HG03565 (cell line): Measurements from ENCODE around the gene OR2F1.
A peak's percentile ranks its signal among the peaks of the same experiment; 100 is the strongest.

Experiments
- ATAC-seq: cut with Tn5 transposase; IDR thresholded peaks from one replicate; pipeline ENCODE4 v1.9.1; 2021; ENCODE audit warnings: mild to moderate bottlenecking, moderate library complexity; ENCODE audit not compliant: unreplicated experiment

The OR2F1 gene

DNA sequence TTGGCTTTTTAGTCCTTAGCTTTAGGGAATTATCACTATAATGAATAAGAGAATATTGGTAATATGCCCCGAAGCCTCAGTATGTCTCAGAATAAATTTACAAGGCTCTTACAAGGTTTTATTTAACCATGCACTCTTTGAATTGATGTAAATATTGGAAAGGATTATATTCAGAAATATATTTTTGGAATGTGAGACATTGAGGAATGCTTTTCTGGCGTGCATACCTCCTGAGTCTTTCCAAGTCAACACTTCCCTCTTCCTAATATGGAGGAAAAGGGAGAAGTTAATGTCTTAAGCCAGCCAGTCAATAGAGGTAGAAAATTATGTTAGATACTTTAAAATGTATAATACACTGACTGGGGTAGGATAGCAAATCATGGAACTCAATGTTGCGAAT, 1.2 kb upstream of the OR2F1 start:
- no peak for ATAC-seq

DNA sequence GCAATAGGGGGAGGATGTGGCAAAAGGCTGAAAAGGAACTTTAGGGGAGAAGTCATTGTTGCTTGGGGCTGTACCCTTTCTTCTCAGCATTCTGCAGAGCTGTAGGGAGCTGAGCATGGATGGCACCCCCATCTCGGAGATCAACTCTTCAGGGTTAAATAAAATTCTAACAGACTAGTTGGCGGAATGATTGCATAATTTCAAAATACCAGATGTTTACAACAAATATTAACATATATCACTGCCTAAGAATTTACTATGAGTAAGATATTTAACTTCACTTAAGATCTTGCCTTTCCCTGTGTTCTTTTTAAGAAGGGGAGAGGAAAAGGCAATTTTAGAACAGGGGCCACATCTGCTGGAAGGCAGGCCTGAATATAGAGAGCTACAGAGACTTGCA, 509 bp upstream of the OR2F1 start:
- no peak for ATAC-seq

DNA sequence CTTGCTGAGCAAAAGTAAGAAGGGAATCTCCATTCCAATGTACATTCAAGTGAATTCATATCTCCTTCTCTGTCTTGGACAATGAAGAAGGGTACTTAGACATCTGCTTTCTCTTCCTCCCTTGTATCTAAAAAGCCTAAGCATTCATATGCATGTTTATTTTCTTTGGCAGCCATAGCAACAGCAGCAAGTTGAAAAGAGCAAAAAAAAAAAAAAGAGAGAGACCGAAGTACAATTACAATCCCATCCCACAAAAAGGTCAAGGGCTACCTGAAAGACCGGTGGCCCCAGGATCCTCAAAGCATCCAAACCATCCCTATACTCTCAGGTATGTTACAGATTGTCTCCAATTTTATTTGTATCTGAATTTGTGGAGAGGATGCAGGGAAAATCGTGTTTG, 4.1 kb downstream of the OR2F1 start:
- no peak for ATAC-seq

DNA sequence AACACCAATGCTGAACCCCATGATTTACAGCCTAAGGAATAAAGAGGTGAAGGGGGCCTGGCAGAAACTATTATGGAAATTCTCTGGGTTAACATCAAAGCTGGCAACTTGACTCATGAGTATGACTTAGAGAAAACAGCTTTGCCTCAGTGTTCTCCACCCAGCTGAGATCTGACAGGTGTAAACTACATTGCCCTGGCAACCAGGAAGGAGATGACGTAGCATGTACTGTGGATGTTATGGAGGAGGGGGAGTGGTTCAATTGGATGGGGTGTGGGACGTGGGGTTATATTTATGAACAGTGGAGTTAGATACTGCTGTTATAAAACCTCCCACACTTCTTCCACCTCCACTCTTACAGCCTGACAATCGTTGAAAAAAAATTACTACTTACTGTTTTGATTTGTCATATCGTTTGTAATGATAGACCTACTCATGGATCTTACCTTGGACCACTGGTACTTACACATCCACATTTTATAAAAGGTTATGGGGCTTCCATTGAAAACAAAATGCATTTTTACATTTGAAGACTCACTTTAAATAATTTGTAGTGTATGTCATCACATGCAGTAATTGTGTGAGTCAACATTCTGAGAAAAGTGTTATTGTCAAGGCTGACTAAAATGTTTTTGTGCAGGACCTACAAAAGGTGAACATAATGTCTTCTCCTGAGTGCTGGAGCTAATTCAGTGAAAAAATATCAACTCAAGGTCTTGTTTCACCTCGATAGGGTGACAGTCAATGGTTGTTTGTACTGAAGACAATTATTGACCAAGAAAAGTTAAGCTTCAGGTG, 6.4 kb downstream of the OR2F1 start:
- no peak for ATAC-seq

DNA sequence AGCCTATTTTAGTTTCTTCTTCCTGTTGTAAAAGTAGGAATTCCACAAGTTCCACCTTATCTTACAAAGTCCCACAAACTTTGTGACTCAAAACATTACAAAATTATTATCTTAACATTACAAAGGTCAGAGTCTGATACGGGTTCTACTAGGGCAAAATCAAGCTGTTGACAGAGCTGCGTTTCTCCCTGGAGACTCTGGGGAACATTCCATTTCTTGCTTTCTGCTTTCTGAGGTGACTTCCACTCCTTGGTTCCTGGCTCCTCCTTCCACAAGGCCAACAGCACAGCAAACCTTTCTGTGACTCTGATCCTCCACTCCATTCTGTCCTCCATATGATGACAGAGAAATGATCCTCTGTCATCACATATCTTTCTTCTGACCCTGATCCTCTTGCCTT, 10.6 kb downstream of the OR2F1 start:
- no peak for ATAC-seq

DNA sequence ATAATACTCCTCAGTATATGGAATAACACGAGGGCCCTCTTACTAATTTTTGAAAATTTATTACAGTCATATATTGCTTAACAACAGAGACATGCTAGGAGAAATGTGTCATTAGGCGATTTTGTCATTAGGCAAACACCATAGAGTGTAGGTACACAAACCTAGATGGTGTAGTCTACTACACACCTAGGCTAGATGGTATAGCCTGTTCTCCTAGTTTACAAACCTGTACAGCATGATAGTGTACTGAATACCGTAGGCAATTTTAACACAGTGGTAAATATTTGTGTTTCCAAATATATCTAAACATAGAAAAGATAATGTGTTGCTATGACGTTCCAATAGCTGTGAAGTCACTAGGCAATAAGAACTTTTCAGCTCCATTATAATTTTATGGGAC, 12.8 kb downstream of the OR2F1 start:
- ATAC-seq, result no peak

DNA sequence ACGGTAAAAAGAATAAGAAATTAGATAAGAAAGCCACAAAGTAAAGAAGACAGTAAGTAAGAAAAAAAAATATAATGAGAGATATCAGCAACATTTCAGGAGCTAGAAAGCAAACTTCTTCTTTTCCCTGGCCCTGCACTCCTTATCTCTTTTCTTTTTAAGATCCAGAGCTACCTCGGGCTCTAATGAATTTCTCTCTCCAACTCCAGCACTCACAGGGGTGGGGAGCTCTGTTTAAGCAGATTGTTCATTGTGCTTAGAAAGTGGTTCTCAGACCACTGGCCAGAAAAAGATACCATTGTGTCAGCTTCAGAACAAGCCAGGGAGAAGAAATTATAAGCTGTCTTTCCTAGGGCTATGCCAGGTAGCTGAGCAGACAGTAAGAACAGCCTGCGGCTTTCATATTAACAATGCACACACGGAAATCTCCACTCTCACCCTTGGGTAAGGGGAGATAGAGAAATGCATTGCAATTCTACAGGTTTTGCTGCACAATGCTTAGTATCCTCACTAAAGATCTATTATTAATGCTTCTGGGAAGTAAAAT, 19.3 kb downstream of the OR2F1 start:
- no peak for ATAC-seq

DNA sequence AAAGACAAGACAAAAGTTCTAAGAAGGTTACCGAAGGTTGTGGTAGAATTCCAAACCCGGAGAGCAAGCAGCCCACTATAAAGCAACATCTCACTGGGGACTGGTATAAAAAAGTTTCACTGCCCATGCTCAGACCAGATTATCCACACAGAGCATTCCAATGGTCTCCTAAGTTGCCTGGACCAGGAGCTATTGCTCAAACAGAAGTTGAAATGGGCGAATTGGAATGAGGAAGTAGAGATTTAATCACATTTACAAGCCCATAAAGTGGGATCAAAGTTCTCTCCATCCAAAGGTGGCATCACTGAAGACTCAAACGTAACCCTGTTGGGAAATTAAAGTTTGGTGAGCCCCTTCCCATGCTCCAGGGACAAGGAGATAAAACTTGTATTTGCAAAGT, 19.8 kb downstream of the OR2F1 start:
- no peak for ATAC-seq

DNA sequence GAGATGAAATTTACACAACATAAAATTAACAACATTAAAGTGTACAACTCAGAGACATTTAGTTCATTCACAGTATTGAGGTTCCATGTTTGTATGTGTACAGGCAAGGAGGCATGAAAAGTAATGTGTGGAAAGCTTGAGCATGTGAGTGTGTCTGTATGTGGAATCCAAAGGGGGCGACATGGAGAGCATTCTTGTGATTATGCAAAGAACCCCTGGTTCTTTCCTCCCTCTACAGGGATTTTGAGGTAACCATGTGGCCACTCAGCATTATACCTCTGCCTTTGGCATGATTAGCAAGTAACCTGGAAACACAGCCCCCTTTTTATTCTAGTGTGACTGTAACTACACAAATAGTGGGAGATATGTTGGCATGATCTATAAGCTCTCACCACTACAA, 21.0 kb downstream of the OR2F1 start:
- ATAC-seq, result no peak

DNA sequence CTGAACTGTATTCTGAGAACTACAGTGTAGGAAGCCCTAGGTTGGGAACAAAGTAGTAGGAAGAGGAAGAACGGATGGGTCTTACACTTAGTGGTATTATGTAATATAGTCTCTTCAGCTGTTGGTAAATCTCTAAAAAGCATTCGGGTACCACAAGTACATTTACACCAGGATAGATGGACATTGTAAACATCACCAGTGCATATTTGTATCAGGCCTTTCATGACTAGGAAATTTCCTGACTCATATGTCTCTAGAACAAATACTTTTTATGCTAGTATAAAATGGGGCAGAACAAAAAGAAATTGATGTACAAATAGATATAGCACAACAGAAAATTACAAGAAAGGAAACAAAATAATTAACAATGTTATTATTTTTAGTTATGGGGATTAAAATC, 23.9 kb downstream of the OR2F1 start:
- no peak for ATAC-seq

DNA sequence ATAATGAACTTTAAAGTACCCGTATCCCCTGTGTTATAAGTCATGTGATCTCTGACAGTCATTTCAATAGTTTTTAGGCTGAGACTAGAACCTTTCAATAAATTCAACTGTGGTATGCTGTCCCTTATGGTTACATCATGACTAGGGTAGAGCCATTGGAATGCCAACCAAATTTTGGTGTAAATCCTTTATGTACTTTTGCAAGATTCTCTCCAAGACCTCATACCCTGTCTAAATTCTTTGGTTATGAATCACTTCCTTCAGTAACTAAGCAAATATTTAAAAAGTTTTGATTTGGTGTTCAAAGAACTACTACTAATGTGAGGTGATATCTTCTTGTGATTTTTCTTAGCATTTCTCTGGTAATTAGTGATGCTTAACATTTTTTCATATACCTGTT, 24.7 kb downstream of the OR2F1 start:
- ATAC-seq, result no peak

DNA sequence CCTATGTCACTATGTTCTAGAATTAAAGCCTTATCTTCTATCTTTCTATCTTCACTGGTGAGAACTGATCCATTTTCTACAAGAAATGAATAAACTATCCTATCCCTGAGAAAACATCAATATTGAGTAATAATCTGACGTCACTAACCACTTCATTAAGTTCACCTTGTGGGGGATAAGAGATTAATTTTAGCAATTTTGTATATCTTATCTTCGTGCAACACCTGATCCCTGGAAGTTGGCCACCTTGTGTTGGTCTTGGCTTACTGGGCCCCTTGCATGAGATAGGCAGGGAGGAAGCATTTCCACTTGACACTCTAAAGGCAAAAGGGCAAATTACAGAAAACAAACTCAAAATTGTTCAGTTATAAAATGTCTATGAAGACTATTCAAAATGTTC, 25.4 kb downstream of the OR2F1 start:
- ATAC-seq, result no peak

DNA sequence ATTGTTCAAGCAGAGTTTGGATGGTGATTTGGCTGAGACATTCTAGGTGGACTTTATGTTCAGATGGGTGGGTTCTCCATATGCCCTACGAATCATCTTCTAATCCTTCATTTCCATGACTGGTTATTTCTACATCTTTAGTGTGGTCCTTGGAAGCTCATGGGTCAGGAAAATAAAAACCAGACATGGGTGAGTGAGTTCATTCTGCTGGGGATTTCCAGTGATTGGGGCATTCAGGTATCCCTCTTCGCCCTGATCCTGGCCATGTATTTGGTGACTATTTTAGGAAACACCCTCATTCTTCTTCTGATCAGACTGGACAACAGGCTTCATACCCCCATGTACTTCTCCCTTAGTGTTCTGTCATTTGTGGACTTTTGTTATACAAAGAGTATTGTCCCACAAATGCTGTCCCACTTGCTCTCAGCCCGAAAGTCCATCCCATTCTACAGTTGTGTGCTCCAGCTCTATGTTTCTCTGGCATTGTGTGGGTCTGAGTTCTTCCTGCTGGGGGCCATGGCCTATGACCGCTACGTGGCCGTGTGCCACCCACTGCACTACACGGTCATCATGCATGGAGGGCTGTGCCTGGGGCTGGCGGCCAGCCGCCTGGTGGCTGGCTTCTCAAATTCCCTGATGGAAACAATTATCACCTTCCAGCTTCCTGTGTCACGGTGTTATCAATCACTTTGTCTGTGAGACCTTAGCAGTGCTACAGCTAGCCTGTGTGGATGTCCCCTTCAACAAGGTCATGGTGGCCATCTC, 26.3 kb downstream of the OR2F1 start:
- no peak for ATAC-seq

DNA sequence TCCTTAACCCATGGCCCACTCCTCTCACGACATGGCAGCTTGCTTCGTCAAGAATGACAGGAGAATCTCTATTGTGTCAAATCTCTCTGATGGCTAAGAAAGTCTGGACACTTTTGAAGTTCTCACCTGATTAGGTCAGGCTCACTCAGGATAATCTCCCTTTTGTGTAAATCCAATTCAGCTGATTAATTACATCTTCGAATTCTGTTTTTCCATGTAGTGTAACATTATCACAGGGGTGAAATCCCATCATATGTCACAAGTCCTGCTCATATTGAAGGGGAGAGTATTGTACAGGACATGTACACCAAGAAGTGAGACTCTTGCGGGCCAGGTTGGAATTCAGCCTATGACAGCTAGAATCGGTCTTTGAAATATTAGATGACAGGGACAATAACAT, 29.3 kb downstream of the OR2F1 start:
- ATAC-seq, result no peak

DNA sequence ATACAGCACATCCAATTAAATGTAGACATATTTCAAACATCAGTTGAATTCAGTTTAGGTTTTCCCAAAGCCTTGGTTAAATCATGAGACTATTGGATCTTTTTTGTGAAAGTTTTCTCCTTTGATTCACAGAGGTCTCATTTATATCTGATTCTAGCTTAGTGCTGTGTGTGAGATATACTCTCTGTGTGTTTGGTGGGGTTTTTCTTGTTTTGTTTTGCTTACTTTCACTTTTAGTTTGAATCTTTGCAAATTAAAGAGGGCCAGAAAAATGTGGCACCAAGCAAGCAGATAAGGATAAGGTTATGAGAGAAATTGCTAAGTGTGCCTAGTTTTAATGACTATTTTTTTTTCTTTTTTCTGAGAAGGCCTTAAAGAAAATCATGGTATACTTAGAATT, 32.9 kb downstream of the OR2F1 start:
- peak; percentile 72 for ATAC-seq

DNA sequence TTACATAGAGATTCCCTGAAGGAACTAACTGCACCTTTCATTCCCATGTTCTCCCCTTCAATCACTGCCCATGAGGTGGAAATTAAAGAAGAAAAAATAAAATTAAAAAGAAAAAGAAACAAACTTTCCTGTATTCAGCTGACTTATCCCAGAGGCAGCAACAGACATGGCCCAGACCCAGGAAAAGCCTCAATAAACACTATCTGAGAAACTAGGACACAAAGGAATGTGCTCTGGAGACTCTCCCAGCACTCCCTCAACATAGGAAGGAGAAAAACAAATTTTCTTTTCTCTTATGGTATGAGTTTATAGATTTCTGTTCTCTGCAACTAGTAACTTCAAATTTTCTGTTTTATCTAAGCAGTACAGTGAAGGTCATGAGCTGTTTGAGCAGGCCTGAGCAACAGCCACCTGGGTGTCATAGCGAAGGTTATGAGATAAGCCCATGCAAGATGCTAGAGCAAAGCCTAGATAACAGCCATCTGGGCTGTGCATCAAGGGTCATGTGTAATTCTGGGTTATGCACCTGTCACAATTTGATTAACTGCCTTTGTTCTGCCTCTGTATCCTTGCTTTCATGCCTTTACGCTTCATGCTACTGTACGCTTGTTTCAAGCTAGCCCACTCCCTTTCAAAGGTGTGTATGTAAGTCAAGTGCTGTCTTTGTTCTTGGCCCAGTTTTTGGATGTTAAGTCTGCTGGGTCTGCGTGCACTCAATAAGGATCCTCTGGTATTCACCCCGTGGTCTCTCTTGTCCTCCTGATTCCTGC, 34.5 kb downstream of the OR2F1 start:
- no peak for ATAC-seq

DNA sequence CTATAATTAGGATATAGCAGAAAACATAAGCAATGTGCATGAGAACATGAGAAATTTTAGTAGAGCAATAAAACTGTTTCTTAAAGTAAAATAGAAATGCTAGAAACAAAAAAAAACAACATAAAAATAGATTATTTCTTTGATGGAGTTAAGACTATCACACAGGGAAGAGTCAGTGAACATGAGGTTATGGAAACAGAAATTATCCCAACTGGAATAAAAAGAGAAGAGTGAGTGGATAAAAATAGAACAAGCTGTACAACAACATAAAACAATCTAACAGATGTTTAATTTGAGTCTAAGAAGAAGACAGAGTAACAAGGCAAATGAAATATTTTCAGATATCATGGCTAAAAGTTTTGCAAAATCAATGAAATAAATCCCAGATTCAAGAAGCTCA, 38.0 kb downstream of the OR2F1 start:
- no peak for ATAC-seq

DNA sequence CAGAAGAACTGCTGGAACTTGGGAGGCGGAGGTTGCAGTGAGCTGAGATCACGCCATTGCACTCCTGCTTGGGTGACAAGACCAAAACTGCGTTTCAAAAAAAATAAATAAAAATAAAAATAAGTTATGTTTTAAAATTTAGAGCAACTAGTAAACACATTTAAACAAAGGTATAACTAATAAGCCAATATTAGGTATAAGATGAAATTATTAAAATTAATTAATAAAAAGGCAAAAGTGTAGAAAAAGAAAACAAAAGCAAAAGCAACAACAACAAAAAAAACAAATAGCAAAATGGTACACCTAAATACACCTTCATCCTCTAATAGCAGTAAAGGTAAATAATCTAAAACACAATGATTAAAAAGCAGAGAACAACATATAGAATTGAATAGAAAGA, 39.3 kb downstream of the OR2F1 start:
- no peak for ATAC-seq

DNA sequence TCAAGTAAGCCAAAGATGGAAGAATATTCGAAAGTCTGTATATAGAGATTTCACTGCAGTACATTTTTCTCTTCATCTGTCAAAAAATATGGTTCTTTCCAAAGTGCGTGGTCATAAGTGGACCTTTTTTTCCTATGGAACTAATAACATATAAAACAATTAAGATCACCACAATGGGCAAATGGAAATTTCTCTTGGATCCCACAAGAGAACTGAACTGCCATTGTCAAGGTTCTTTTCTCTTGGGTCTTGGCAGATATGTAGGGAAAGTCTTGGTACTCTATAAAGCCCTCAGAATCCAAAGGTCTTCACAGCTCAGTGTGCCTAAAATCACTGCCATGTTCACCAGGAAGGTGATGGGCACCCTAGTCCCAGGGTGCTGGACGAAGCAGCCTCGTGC, 45.4 kb downstream of the OR2F1 start, which contains the start of gene OR6B1:
TSS of gene OR6B1 (plus strand) at position 301 of the 400 bp plus-strand sequence. CDS start 3,677 bp downstream, outside the sequence.
- no peak for ATAC-seq

DNA sequence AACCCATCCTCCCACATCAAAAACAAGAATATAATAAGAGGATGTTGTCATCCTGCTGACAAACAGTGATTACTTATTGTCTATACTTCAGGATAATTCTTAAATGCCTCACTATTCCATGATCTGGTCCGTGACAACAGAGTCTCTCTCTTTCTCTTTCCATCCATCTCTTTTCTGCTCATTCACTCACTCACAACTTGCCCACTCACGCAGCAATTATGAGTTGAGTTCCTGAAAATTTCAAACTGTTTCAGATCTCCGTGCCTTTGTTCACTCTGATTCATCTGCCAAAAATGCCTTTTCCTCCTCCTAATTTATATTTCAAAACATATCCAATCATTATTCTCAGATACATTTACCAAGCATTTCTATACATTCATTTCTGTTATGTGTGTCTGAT, 46.9 kb downstream of the OR2F1 start:
- ATAC-seq, result no peak

DNA sequence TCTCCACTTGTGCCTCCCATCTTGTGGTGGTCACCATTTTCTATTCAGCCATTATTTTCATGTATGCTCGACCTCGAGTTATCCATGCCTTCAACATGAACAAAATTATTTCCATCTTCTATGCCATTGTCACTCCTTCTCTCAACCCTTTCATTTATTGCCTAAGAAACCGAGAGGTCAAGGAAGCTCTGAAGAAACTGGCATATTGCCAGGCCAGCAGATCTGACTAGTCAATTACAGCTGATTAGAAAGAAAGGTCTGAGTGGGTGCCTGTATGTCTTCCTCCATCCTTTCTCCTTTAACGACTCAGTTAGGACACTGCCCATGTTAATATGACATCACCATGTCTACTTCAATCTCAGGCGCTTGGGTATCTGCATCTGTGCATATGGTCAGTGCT, 50.1 kb downstream of the OR2F1 start:
- ATAC-seq, result no peak
